BE2C (cell line): ENCODE measurements around the gene PRKN.
"Not testable (repeated sequence)": the region's sequence is repeated elsewhere in the genome, so short reads cannot be mapped to it uniquely, and the experiment has no call there.

ENCODE experiments used
- DNase-seq: peaks from one replicate; pipeline ENCODE4 v3.0.0-alpha.2; 2020
- H3K27me3 ChIP-seq: fragments of 250-450 bp; sonication (Bioruptor Pico); 2 replicates; pipeline ENCODE4 v1.5.1; 2020; ENCODE audit warnings: mild to moderate bottlenecking
- H3K36me3 ChIP-seq: fragments of 250-450 bp; sonication (Bioruptor Pico); 2 replicates; pipeline ENCODE4 v1.5.1; 2020; ENCODE audit warnings: mild to moderate bottlenecking
- H3K4me1 ChIP-seq: fragments of 250-450 bp; sonication (Bioruptor Pico); 2 replicates; pipeline ENCODE4 v1.5.1; 2020
- H3K4me3 ChIP-seq: 2 replicates; pipeline ENCODE4 v1.5.1; 2011; ENCODE audit warnings: low read depth, low read length
- H3K9me3 ChIP-seq: fragments of 250-450 bp; sonication (Bioruptor Pico); 2 replicates; pipeline ENCODE4 v1.5.1; 2020
- CTCF ChIP-seq: IDR thresholded peaks from 2 replicates; pipeline ENCODE4 v1.5.1; 2012; ENCODE audit warnings: mild to moderate bottlenecking, low read depth, low read length

PRKN gene

GRCh38 chr6:161826512-161826911 lies 901.1 kb downstream of the PRKN start:
- DNase-seq: no peak
- no peak overlapping the region for H3K4me3 ChIP-seq
- H3K36me3 ChIP-seq: no peaks in the 10 kb centered on the region
- no peaks in the 10 kb centered on the region for H3K27me3 ChIP-seq
- H3K9me3 ChIP-seq: no peaks in the 10 kb centered on the region
- no peak for TF ChIP-seq CTCF
- peaks cover 10% of the 10 kb centered on the region for H3K4me1 ChIP-seq

GRCh38 chr6:161822204-161822603 lies 905.4 kb downstream of the PRKN start:
- not testable (repeated sequence) for H3K9me3 ChIP-seq, H3K36me3 ChIP-seq, DNase-seq, H3K27me3 ChIP-seq, H3K4me1 ChIP-seq, H3K4me3 ChIP-seq

- H3K27me3 ChIP-seq: no peaks in the 10 kb centered on the region
- H3K4me3 ChIP-seq: no peak overlapping the region
- H3K4me1 ChIP-seq: peaks cover 3% of the 10 kb centered on the region
- no peaks in the 10 kb centered on the region for H3K36me3 ChIP-seq
- no peak for TF ChIP-seq CTCF
- no peak for DNase-seq
- H3K9me3 ChIP-seq: no peaks in the 10 kb centered on the region
These were observed 909.7 kb downstream of the PRKN start for GRCh38 chr6:161817881-161818280.

- Histone ChIP-seq H3K9me3 (no peaks in the 10 kb centered on the region), H3K27me3 (no peaks in the 10 kb centered on the region), H3K4me3 (no peak overlapping the region), H3K36me3 (no peaks in the 10 kb centered on the region), H3K4me1 (peaks cover 3% of the 10 kb centered on the region)
- DNase-seq: no peak
- TF ChIP-seq CTCF: no peak
These were observed 911.6 kb downstream of the PRKN start for GRCh38 chr6:161815965-161816364.

- DNase-seq: no peak
- H3K9me3 ChIP-seq: no peaks in the 10 kb centered on the region
- H3K27me3 ChIP-seq: no peaks in the 10 kb centered on the region
- H3K36me3 ChIP-seq: no peaks in the 10 kb centered on the region
- no peak overlapping the region for H3K4me3 ChIP-seq
- TF ChIP-seq CTCF: no peak
- H3K4me1 ChIP-seq: peaks cover 3% of the 10 kb centered on the region
These were observed 914.4 kb downstream of the PRKN start for GRCh38 chr6:161813156-161813555.

GRCh38 chr6:161809971-161810370 lies 917.6 kb downstream of the PRKN start:
- TF ChIP-seq CTCF: no peak
- DNase-seq: no peak
- Histone ChIP-seq H3K4me1 (no peaks in the 10 kb centered on the region), H3K36me3 (no peaks in the 10 kb centered on the region), H3K9me3 (no peaks in the 10 kb centered on the region), H3K4me3 (no peak overlapping the region), H3K27me3 (no peaks in the 10 kb centered on the region)

- Histone ChIP-seq H3K36me3 (no peaks in the 10 kb centered on the region), H3K4me1 (no peaks in the 10 kb centered on the region), H3K27me3 (no peaks in the 10 kb centered on the region), H3K9me3 (no peaks in the 10 kb centered on the region), H3K4me3 (no peak overlapping the region)
- DNase-seq: no peak
- no peak for TF ChIP-seq CTCF
These were observed 922.7 kb downstream of the PRKN start for GRCh38 chr6:161804838-161805237.
